Vagina (tissue), 2 donors: ENCODE data around the gene ZNF521.

Source experiments
- CTCF ChIP-seq, 3 experiments: fragments of 450-650 bp in 2 of 3; fragments of 200-600 bp in 1 of 3; sonication (generic) in 1 of 3; IDR thresholded peaks; one replicate each; pipeline ENCODE4 v1.5.1; 2017 to 2019; ENCODE audit warnings: antibody characterized with exemption in 3 of 3, mild to moderate bottlenecking in 2 of 3, moderate library complexity in 2 of 3
- POLR2A ChIP-seq, 2 donors: fragments of 450-650 bp; IDR thresholded peaks; one replicate each; pipeline ENCODE4 v1.6.1; 2017; ENCODE audit warnings: antibody characterized with exemption in 2 of 2, mild to moderate bottlenecking in 2 of 2, moderate library complexity in 2 of 2
- POLR2AphosphoS5 ChIP-seq, 2 donors: sonication (generic); formaldehyde crosslinking; IDR thresholded peaks; one replicate each; pipeline ENCODE4 v1.9.0; 2017; ENCODE audit warnings: antibody characterized with exemption in 2 of 2, mild to moderate bottlenecking in 2 of 2, low read depth in 1 of 2; ENCODE audit not compliant: insufficient read depth in 1 of 2

- TF ChIP-seq POLR2AphosphoS5 (IDR thresholded peaks at IDR 0.05; ENCODE audit: insufficient read depth in 1 of 2, low read depth in 1 of 2): no peak
- TF ChIP-seq CTCF (IDR thresholded peaks at IDR 0.05): no peak
- no peak for TF ChIP-seq POLR2A (IDR thresholded peaks at IDR 0.05)
Observed at GRCh38 chr18:25244170-25244569, 107.8 kb downstream of the ZNF521 start.
